Esophagus squamous epithelium (tissue), 5 donors: ENCODE data around the gene THBS3. TPM values are rescaled to one million over a fixed set of nuclear protein-coding genes. Genes with fewer than 3 reads are reported as not detected.
A peak's percentile ranks its signal among the peaks of the same experiment; 100 is the strongest.
"Not testable (repeated sequence)": the region's sequence is repeated elsewhere in the genome, so short reads cannot be mapped to it uniquely, and the experiment has no call there.

Experiments
- DNase-seq: peaks from one replicate; lab custom pipeline; 2025; lab: John Stamatoyannopoulos, UW
- H3K27ac ChIP-seq, 4 donors: fragments of 200-600 bp; sonication (generic); one replicate each; pipeline ENCODE4 v1.5.1; 2016 to 2019; ENCODE audit warnings: mild to moderate bottlenecking in 1 of 4
- H3K27me3 ChIP-seq, 4 donors: fragments of 200-600 bp; sonication (generic); 1 replicate in 3 of 4; 2 replicates in 1 of 4; pipeline versions ENCODE4 v1.5.1 to v1.6.0; 2017 to 2021; ENCODE audit warnings: antibody characterized with exemption in 1 of 4
- H3K36me3 ChIP-seq, 3 donors: fragments of 200-600 bp; sonication (generic); one replicate each; pipeline ENCODE4 v1.5.1; 2016 to 2019
- H3K4me1 ChIP-seq, 3 donors: fragments of 200-600 bp; sonication (generic); one replicate each; pipeline ENCODE4 v1.5.1; 2017 to 2019
- H3K4me3 ChIP-seq, 4 donors: fragments of 200-600 bp; sonication (generic); 1 replicate in 3 of 4; 2 replicates in 1 of 4; pipeline ENCODE4 v1.5.1; 2016 to 2019; ENCODE audit warnings: mild to moderate bottlenecking in 2 of 4, moderate library complexity in 1 of 4
- H3K9me3 ChIP-seq, 3 donors: fragments of 200-600 bp; sonication (generic); one replicate each; pipeline ENCODE4 v1.5.1; 2016 to 2019
- CTCF ChIP-seq, 6 experiments: fragments of 450-650 bp in 4 of 6; fragments of 200-600 bp in 2 of 6; sonication (generic) in 2 of 6; IDR thresholded peaks; one replicate each; pipeline ENCODE4 v1.5.1; 2016 to 2019; ENCODE audit warnings: antibody characterized with exemption in 6 of 6, mild to moderate bottlenecking in 4 of 6, moderate library complexity in 4 of 6
- POLR2A ChIP-seq, 4 donors: fragments of 450-650 bp; IDR thresholded peaks; one replicate each; pipeline ENCODE4 v1.6.1; 2017; ENCODE audit warnings: antibody characterized with exemption in 4 of 4, mild to moderate bottlenecking in 4 of 4, moderate library complexity in 3 of 4
- WGBS, 2 donors: methylation state at CpG; one replicate each; pipeline ENCODE4 v1.1.5; 2018; 5-methylcytosine and 5-hydroxymethylcytosine counted together
- intact Hi-C: fragments of 100-400 bp; cut with DNase I; formaldehyde crosslinking; loops from one replicate; pipeline ENCODE4 v1.15.0; 2022
- total RNA-seq, 4 donors: library from RNA; depleted of rRNA; stranded (reverse); fragments of >200 nt; gene quantifications; one replicate each; pipeline ENCODE4 v1.1.0, GENCODE V29; 2016
- donor health status: DM: yes; HTN: yes; CAD: no.

Gene THBS3
- total RNA-seq, 4 donors from 2014 or later, result 8.7 to 18.5 (median 11.1) TPM

- H3K4me1 ChIP-seq, result peaks cover 26 to 41% (median 28%) of the 10 kb centered on the region in 3 donors
- TF ChIP-seq CTCF (IDR thresholded peaks at IDR 0.05), result peak; percentile 98 to 100 (median 98)
- no peak for TF ChIP-seq POLR2A (IDR thresholded peaks at IDR 0.05)
- H3K27me3 ChIP-seq, result no peaks in the 10 kb centered on the region
- H3K36me3 ChIP-seq, result peaks cover 0 to 33% (median 4%) of the 10 kb centered on the region in 3 donors
- 42 to 50% methylated on average over 7 to 8 of the region's 23 CpGs for WGBS, 2 donors
- peak; percentile 49 for DNase-seq
- H3K27ac ChIP-seq, result peak overlapping the region; percentile 19 to 64 (median 54)
- no peaks in the 10 kb centered on the region for H3K9me3 ChIP-seq
- intact Hi-C loops, result loop anchor here (5.0 kb wide), 1 partner anchor 76 kb away; no protein-coding TSS in a partner anchor
- H3K4me3 ChIP-seq, result peak overlapping the region in 3 of 4 donors; percentile 9 to 54 (median 29)
Observed at GRCh38 chr1:155250633-155251449, 43.1 kb upstream of the THBS3 start.

GRCh38 chr1:155250246-155250632, 42.5 kb upstream of the THBS3 start:
- Histone ChIP-seq H3K9me3 (no peaks in the 10 kb centered on the region), H3K4me1 (peaks cover 23 to 43% (median 28%) of the 10 kb centered on the region in 3 donors), H3K27ac (peak overlapping the region; percentile 19 to 64 (median 54)), H3K27me3 (no peaks in the 10 kb centered on the region), H3K36me3 (peaks cover 0 to 33% (median 4%) of the 10 kb centered on the region in 3 donors), H3K4me3 (peak overlapping the region in 3 of 4 donors; percentile 9 to 54 (median 29))
- WGBS, 2 donors, result 38% methylated on average over 2 of the region's 28 CpGs; no CpG with 5 or more reads in 1 of the 2 donors
- TF ChIP-seq CTCF (IDR thresholded peaks at IDR 0.05), result no peak
- no peak for TF ChIP-seq POLR2A (IDR thresholded peaks at IDR 0.05)
- DNase-seq, result no peak
- intact Hi-C loops, result loop anchor here (5.0 kb wide), 1 partner anchor 77 kb away; no protein-coding TSS in a partner anchor

GRCh38 chr1:155247667-155248553, 40.2 kb upstream of the THBS3 start:
- WGBS, 2 donors, result 93 to 97% methylated on average over 3 to 11 of the region's 26 CpGs
- H3K27me3 ChIP-seq, result no peaks in the 10 kb centered on the region
- TF ChIP-seq CTCF (IDR thresholded peaks at IDR 0.05) (no peak), POLR2A (IDR thresholded peaks at IDR 0.05) (no peak)
- H3K36me3 ChIP-seq, result peaks cover 0 to 33% (median 4%) of the 10 kb centered on the region in 3 donors
- no peak overlapping the region for H3K4me3 ChIP-seq
- H3K27ac ChIP-seq, result no peak overlapping the region
- H3K4me1 ChIP-seq, result peaks cover 12 to 39% (median 24%) of the 10 kb centered on the region in 3 donors
- intact Hi-C loops, result no loop called here
- H3K9me3 ChIP-seq, result no peaks in the 10 kb centered on the region
- DNase-seq, result no peak

- H3K4me1 ChIP-seq, result peaks cover 12 to 50% (median 30%) of the 10 kb centered on the region in 3 donors
- H3K4me3 ChIP-seq, DNase-seq, H3K9me3 ChIP-seq, intact Hi-C loops, H3K27ac ChIP-seq, H3K27me3 ChIP-seq: not testable (repeated sequence)
- 89 to 96% methylated on average over 1 to 2 of the region's 3 CpGs for WGBS, 2 donors
- H3K36me3 ChIP-seq, result peaks cover 0 to 33% (median 4%) of the 10 kb centered on the region in 3 donors
Observed at GRCh38 chr1:155246796-155247195, 39.1 kb upstream of the THBS3 start.

GRCh38 chr1:155245163-155245524, 37.4 kb upstream of the THBS3 start:
- TF ChIP-seq POLR2A (IDR thresholded peaks at IDR 0.05) (no peak), CTCF (IDR thresholded peaks at IDR 0.05) (no peak)
- H3K4me1 ChIP-seq, result peaks cover 3 to 55% (median 32%) of the 10 kb centered on the region in 3 donors
- H3K27ac ChIP-seq, result peak overlapping the region; percentile 88 to 96 (median 92)
- intact Hi-C loops, result no loop called here
- H3K9me3 ChIP-seq, result no peaks in the 10 kb centered on the region
- no peak for DNase-seq
- peaks cover 0 to 28% (median 4%) of the 10 kb centered on the region in 3 donors for H3K36me3 ChIP-seq
- H3K4me3 ChIP-seq, result peak overlapping the region; percentile 61 to 80 (median 76)
- 63 to 67% methylated on average over 7 of the region's 8 CpGs for WGBS, 2 donors
- no peaks in the 10 kb centered on the region for H3K27me3 ChIP-seq
